ENCODE results near the gene LIMA1.
"Not testable (repeated sequence)": the region's sequence is repeated elsewhere in the genome, so short reads cannot be mapped to it uniquely, and the experiment has no call there.

Gene LIMA1

DNA sequence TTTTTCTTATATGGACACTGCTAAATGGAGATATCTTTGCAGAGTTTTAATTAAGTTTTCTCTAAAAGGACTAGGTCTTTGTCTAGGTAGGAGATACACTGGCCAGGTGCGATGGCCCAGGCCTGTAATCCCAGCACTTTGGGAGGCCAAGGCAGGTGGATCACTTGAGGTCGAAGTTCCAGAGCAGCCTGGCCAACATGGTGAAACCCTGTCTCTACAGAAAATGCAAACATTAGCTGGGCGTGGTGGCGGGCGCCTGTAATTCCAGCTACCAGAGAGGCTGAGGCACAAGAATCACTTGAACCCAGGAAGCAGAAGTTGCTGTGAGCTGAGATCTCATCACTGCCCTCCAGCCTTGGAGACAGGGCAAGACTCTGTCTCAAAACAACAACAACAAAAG is 99.1 kb downstream of the LIMA1 start:
- DNase-seq: no peak

DNA sequence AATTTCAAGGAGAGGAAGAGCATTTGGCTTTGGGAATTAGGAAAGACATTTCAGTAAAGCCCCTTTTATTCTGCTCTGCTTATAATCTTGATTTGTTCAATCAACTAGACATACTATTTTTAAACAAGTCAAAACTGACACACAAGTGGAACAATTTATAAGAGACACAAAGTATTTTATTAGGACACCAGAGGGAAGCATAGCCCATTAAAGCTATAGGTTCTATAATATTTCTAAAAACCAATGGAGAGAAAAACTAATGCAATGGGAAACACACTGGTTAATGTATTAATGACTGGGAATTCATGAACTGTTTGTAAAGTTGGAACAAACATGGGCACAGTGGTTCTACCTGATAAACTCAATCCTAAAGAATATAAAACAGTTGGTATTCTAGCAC is 100.9 kb downstream of the LIMA1 start:
- DNase-seq: no peak

DNA sequence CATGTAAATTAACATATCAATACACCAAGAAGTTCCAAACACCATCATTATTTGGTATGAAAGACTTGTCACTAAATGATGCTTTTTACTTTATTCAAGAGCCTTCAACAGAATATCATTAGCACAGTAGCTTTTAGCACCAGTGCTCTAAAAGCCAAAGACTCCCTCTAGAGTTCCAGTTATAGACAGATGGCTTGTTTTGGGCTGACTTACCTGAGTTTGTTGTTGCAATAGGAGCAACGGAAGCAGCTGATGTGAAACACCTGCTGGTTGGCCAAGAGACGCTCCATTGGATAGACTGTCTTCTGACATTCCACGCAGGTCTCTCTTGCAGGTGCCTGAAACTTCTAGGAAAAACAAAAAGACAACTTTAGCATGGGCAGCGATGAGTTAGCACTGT is 101.6 kb downstream of the LIMA1 start:
- DNase-seq: no peak

DNA sequence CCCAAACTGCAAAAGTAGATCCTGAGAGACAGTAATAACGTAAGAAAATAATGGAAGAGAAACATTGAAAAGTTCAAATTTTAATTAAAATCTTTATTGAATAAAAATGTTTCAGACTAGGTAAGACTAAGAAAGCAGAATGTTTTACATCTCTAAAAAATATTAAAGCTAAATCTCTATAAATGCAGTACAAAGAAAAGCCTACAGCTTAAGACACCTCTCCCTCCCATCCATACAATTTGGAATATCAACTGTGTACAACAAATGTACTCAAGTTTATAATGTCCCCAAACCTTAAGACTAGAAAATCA is 107.6 kb downstream of the LIMA1 start:
- no peak for DNase-seq

DNA sequence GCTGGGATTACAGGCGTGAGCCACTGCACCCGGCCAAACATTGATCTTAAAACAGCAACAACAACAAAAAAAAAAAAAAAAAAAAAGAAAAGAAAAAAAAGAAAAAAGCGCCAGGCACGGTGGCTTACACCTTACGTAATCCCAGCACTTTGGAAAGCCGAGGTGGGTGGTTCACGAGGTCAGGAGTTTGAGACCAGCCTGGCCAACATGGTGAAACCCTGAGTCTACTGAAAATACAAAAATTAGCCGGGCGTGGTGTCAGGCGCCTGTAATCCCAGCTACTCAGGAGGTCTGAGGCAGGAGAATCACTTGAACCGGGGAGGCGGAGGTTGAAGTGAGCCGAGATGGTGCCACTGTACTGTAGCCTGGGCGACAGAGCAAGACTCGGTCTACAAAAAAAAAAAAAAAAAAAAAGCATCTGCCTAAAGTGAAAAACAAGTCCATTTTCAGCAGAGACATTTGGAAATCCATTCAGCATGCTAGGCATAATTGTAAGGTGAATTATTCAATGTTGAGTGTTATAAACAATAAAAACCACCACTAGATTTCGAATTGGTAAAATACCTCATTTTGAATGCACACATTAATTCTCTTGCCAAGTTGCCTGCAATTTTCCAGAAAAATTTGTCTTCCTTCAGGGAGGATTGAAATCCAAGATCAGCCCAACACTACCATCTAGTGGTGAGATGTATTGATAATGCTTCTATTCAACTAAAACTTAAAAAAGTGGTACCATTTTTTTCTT is 108.2 kb downstream of the LIMA1 start:
- DNase-seq: no peak

DNA sequence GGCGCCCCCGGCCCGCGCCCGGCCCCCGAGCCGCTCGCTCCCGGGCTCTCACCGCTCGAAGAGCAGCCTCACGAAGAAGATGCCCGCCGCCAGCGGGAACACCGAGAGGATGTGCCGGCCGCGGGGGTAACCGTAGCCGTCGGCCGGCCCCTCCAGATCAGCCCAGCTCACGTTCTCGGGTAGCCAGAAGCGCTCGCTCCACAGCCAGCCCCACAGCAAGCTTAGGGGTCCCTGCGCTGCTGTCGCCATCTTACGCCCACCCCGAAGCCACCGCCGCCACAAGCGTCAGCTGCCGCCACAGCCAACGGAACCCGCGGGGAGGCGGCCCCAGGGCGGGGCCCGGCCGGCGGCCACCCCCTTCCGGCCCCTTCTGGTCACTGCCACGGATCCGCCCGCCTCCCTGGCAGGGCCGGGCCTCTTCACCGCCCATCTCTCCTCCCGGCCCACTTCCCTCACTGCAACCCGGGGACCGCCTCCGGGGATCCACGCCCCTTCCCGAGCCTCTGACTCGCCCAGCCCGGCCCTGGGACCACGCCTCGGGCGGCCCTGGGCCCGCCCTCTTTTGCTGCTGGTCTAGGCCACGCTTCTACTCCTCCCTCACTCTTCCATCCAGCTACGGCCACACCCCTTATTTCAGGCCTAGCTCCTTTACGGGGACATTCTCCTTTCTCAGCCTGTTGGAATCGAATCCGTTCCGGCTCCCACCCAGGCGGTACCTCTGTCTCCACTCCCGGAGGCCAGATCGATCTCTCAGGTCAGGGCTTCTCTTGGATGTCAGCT is 116.1 kb downstream of the LIMA1 start, which contains the start of gene CERS5:
TSS of gene CERS5 (minus strand) at position 321 of the 780 bp plus-strand sequence. CDS start at position 249, 72 bp downstream.
- DNase-seq: peak; percentile 98

DNA sequence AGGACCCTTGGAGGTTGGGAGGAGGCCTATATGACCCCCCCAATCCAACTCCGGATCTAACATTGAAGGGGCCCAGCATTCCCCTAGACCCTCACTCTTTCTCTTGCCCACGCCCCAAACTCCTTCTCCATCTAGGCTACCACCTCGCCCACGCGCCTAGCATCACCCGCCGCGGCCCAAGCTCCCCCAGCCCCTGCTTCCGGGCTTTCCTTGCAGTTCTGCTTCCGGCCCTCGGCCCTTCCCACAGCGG is 116.6 kb downstream of the LIMA1 start:
- no peak for DNase-seq

DNA sequence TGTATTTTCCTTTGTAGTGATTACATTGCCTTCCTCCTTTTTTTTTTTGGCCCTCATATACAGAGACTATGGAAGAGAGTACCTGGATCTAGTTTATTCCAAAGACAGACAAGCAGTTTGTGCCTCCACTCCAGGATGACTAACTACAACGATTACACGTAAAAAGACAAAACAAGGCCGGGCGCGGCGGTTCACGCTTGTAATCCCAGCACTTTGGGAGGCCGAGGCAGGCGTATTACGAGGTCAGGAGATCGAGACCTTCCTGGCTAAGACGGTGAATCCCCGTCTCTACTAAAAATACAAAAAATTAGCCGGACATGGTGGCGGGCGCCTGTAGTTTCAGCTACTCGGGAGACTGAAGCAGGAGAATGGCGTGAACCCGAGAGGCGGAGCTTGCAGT is 118.4 kb downstream of the LIMA1 start:
- no peak for DNase-seq

DNA sequence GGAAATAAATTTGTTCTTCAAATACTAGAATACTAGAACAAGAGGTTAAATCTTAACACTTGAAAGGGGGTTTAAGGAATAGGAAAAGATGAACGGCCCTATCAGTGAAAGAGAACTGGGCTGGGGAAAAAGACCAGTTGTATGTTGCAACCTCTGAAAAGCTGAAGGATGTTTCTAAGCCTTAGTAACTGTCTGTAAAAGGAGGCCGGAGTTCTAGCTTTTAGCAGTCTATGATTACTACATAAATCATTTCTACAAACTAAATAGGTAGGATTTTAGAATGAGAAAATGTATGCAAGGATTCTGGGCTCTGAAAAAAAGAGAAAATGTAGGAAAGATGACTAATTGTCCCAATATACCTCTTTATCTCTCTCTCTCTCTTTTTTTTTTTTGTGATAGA is 121.1 kb downstream of the LIMA1 start:
- DNase-seq: no peak

DNA sequence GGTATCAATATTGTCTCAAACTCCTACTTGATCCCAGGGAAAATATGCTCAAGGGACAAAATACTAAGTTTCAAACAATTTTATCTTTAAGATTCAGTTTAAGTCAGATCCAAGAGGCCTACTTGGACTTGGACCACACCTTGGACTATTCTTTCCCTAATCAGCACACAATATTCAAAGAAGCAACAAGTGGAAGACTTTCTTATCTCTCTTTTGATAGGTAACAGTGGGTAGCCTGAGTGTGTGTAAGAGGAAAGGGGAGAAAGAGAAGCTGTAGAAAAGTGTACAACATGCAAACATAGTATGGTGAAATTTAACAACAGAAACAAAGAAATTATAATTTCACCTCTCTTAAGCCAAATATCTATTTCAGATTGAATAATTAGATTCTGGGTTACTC is 122.7 kb downstream of the LIMA1 start:
- DNase-seq: no peak

DNA sequence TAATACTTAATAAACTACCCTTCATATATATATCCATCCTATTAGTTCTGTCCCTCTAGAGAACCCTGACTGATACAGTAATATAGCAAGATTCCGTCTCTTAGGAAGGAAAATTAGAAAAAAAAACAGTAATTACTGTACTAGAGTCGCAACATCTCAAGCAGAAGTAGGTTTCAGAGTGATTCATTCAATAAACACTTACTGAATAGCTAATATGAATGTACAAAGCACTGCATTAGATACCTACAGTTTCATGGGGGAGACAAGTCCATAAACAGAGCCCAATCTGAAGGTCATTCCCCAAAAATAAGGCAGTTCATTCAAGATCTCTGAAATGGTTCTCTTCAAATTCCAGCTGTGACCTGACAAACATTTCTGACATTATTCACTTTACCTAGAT is 126.1 kb downstream of the LIMA1 start:
- no peak for DNase-seq

DNA sequence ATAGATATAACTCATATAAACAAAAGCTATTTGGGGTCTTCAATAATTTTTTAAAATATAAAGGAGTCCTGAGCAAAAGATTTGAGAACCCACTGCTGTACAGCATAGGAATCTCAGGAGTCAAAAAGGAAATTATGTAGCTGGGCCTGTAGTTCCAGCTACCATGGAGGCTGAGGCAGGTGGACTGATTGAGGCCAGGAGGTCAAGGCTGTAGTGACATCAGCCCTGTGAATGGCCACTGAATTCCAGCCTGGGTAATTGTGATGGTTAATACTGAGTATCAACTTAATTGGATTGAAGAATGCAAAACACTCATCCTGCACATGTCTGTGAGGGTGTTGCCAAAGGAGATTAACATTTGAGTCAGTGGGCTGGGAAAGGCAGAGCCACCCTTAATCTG is 126.7 kb downstream of the LIMA1 start:
- DNase-seq: no peak

DNA sequence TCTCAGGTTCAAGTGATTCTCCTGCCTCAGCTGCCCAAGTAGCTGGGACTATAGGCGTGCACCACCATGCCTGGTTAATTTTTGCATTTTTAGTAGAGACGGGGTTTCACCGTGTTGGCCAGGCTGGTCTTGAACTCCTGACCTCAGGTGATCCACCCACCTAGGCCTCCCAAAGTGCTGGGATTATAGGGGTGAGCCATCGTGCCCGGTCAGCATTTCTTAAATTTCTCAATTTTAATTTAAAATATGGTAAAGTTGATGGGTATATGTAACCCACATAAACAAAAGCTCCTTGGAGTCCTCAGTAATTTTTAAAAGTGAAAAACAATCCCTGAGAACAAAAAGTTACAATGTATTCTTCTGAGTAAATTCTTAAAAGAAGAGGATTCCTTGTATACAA is 128.4 kb downstream of the LIMA1 start:
- not testable (repeated sequence) for DNase-seq

DNA sequence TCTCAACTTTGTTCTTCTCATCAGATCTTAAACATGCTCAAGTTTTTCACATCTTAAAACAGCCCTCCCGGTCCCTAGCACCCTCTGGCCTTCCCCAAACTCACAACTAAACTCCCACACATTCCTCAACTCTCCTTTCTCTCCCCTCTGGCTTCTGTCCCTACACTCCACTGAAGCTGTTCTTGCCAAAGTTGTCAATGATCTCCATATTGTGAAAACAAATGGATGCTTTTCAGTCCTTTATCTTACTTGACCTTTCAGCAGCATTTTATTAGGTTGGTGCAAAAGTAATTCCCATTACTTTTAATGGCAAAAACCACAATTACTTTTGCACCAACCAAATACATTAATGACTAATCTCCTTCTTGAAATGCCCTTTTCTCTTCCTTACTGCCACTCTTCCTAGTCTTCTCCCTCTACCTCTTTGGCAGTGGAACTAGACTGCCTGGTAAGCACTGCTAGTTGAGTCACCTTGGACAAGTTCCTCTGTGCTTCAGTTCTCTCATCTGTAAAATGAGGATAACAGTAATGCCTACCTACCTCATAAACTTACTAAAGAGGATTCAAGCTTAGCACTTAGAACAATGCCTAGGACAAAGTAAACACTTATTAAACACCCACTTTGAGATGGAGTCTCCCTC is 132.2 kb downstream of the LIMA1 start:
- no peak for DNase-seq

DNA sequence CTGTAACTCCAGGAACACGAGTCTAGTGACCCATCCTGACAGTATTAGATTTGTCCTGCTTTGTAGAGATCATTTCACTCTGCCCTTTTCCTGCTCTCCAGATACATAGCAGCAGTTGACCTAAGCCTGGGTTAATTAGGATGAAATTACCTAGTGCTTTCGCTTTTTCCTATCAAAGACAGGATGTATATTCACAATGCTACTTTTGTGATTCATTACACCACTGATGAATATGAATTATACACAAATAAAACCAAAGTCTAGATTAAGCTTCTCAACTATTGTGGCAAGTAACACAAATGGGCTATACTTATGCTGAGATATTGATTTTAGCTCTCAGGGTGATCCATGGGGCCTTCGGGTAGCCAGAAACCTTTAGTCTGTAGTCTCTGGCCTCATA is 134.0 kb downstream of the LIMA1 start:
- DNase-seq: no peak

DNA sequence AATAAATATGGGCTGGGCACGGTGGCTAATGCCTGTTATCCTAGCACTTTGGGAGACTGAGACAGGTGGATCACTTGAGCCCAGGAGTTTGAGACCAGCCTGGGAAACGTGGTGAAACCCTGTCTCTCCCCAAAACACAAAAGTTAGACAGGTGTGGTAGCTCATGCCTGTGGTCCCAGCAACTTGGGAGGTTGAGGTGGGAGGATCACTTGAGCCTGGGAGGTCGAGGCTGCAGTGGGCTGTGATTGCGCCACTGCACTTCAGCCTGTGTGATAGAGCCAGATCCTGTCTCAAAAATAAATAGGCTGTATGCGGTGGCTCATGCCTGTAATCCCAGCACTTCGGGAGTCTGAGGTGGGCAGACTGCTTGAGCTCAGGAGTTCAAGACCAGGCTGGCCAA is 135.3 kb downstream of the LIMA1 start:
- DNase-seq: not testable (repeated sequence)

DNA sequence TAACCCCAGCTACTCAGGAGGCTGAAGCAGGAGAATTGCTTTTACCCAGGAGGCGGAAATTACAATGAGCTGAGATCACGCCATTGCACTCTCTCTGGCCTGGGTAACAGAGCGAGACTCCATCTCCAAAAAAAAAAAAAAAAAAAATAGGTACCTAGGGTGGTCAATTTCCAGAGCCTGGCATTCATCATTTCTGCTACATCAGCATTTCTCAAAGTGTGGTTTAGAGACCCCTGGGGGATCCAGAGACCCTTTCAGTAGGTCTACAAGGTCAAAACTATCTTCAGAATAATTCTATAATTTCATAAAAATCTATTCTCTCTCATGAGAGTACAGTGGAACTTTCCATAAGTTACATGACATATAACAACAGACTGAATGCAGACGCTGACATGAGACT is 136.0 kb downstream of the LIMA1 start:
- DNase-seq: no peak

DNA sequence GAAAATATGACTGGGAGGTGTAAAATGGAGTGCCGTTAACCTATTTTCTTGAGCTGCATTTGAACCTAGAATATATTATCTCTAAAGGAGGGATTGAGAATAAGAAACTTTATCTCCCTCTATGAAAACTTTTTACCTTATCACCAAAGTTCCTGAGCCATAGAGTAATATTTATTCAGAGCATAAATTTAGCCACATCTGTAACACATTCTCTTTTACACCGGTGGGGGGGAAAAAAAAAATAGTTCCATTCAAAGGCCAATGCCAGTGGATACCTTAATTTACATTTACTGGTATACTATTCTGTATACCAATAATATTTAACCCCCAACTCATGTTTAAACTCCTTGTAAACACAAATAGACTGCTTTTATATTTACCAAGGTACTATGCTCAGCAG is 137.9 kb downstream of the LIMA1 start:
- DNase-seq: no peak

DNA sequence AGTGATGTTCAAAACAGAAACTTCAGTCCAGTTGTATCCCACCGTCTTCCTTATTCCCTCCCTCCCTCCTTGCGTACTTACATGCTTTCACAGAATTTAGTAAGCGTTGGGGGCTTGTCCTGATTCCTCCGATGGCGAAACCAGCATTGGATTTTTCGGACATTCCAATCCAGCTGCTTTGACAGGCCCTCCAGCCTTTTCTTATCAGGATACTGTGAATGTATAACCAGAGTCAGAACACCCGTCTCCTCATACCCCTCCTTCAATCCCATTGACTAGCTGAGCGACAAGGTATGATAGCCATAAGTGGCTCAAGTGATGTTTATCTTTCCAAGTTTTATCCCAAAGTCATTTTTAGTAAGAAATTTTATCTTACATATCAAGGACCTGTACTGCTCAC is 140.3 kb downstream of the LIMA1 start:
- DNase-seq: no peak

DNA sequence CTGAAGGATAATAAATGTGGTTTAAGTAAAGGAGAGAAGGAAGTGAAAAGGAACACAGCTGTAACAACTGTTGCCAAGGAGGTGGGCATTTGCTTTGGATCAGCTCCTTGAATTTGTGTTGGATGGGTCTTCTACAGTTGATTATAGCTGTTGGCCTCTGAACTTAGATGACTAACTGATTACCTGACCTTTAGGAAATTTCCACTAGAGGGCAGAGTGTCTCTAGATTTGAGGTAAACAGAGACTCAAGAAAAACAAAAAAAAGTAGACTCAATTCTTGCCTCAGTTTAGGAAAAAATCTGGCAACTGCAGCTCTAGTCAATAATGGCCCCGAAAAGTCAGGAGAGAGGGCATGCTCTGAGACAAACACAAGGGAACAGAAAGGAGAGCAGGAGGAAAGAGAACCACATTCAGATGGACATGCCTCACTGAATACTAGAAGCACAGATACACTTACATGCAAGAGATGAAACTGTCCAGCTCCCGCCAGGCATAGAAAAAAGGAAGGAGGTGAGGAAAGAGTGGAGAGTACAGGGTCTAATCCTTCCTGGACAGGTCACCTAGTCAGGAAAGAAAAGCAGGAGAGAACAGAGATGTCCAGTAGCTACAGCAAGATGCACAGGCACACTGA is 150.7 kb downstream of the LIMA1 start:
- DNase-seq: no peak

DNA sequence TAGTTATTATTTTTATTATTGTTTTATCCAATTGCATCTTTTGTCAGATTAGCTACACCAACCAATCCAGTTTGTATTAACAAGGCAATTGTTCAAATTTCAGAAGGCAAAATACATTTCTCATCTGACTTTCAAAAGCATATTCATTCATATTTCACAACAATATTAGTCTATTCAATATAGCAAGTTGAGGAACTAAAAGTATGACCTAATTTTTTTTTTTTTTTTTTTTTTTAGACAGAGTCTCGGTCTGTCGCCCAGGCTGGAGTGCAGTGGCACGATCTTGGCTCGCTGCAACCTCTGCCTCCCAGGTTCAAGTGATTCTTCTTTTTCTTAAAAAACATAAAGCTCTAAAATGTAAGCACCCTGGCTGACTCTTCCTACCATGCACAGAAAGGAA is 154.0 kb downstream of the LIMA1 start:
- no peak for DNase-seq

DNA sequence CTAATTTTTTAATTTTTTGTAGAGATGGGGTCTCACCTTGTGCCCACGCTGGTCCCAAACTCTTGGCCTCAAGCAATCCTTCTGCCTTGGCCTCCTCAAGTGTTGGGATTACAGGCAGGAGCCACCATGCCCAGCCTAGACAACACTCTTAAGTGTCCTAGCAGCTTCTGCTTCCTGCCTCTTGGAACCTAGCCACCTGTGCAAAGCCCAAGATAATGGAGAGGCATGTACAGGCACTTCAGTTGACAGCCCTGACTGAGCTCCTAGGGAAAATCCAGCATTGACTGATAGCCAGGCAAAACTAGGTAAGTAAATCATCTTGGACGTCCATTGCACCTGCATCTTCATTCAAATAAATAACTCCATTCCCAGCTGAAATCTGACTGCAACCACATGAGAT is 155.8 kb downstream of the LIMA1 start:
- no peak for DNase-seq

Data from CD4-positive, alpha-beta T cell treated with Interleukin-15 for 1 hour (primary cell).